Measurements from ENCODE around the gene NOX1.
"Not testable (repeated sequence)": the region's sequence is repeated elsewhere in the genome, so short reads cannot be mapped to it uniquely, and the experiment has no call there.

Gene NOX1

DNA sequence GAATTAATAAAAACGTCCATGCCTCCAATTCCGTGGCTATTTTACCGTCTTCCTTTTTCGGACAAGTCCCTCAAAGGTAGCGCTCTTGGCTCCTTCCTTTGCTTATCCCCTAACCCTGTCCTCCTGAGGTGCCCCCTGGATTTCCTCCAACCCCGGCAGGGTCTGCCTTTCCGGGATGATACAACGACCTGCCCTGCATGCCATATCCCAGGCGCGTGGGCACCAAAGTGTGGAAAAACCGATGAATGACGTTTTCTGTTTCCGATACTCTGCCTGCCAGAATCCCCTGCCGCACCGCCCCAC is 54.7 kb downstream of the NOX1 start:
- DNase-seq = no peak

DNA sequence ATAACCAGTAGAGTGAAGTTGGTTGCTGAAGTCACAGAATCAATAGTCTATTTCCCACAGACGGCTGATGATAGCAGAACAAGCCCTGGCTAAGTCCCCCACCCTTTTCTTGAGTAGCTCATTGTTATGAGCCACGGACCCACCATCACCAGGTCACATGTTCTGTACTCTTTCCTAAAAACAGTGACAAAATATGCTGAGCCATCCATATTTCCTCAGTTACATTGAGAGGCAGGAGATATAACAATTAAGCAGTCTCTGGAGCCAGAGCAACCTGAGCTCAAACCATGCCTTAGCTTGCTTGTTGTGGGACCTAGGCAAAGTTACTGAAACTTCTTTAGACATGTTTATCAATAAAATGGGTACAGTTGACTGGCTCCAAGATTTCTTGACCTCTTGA is 56.8 kb downstream of the NOX1 start:
- no peak for DNase-seq

DNA sequence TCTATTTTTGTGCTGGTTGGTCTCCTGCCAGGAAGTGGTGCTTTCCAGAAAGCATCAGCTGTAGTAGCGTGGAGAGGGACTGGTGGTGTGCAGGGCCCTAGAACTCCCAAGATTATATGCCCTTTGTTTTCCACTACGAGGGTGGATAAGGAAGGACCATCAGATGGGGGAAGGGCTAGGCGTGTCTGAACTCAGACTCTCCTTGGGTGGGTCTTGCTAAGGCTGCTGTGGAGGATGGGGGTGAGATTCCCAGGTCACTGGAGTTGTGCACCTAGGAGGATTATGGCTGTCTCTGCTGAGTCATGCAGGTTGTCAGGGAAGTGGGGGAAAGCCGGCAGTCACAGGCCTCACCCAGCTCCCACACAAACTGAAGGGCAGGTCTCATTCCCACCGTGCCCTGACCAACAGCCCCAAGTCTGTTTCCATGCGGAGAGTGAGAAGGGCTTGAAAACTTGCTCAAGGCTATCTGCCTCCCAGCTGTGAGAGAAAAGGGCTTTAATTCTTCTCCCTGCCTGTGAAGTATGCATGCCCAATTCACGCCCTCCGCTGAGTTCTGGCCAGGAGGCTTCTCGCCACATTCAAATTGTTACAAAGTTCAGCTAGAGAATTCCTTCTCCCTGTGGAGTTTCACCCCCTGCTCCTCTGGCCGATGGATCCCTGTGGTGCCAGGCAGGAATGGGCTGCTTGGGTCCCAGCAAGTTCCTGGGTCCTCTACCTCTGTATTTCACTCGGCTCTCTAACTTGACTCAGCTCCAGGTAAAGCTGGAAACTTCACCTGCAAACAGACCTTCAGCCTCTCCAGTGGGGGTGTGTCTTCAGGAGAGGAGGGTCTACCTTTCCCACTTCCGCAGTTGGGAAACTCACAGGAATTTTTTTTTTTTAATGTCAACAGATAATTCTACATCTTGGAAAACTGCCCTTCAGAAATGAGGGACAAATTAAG is 61.7 kb downstream of the NOX1 start:
- DNase-seq = no peak

DNA sequence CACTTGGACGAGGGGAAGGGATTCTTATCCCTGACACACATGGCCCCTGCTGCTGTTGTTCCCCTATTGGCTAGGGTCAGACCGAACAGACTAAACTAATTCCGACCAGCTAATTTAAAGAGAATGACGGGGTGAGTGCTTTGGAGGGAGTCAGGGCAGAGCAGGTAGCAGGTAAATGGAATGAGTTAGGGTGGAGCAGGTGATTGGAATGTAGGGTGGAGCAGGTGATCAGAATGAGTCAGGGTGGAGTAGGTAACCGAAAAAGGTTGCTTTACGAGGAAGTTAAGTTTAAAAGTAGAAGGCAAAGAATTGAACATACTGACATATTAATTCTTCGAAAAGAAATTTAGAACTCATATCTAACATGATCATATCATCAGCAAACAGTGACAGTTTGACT is 65.9 kb downstream of the NOX1 start:
- DNase-seq = not testable (repeated sequence)

- DNase-seq = no peak
Observed at GRCh38 chrX:100804780-100805179, 69.4 kb downstream of the NOX1 start.

- no peak for DNase-seq
Observed at GRCh38 chrX:100802843-100803242, 71.3 kb downstream of the NOX1 start.

- DNase-seq = no peak
Observed at GRCh38 chrX:100798484-100799214, 75.5 kb downstream of the NOX1 start.

DNA sequence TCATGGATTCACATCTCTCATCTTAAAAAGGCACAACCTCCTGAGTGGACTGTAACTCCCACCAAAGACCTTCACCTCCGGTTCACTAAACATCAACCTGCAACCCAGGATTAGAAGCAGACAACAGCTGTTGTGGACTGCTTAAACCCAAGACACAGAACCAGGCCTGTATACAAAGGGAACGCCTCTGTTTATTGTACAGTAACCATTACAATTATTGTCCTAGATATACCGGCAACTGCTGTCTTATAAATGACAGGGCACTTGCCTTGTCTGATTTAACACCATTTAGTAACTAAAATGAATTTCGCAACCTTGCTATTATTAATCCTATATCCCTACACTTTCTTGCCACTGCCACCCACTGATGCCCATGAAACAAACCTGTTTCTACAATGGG is 76.8 kb downstream of the NOX1 start:
- DNase-seq = no peak

DNA sequence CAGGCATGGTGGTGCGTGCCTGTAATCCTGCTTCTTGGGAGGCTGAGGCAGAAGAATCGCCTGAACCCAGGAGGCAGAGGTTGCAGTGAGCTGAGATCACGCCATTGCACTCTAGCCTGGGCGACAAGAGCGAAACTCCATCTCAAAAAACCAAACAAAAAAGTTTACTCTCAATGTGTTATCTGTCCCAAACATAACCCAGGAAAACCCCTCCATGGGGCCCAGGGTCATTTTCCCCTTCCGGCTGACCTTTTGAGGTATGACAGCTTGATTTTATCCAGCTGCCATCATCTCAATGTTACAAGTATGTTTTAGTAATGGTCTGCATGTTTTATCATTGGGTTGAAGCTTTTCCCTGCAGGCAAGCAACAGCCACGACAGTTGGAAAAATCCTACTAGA is 77.8 kb downstream of the NOX1 start:
- not testable (repeated sequence) for DNase-seq
